H9 (cell line): ENCODE results near the gene CHIT1. TPM values are rescaled to one million over a fixed set of nuclear protein-coding genes. Genes with fewer than 3 reads are reported as not detected.

Experiments used
- DNase-seq: peaks from one replicate; pipeline ENCODE4 v3.0.0-alpha.2; 2017
- H2AFZ ChIP-seq: one replicate; pipeline ENCODE4 v1.6.1; 2013; ENCODE audit warnings: mild to moderate bottlenecking, low read length, control low read depth, moderate library complexity
- H2AK5ac ChIP-seq: 2 replicates; pipeline ENCODE4 v1.6.1; 2013; ENCODE audit warnings: low read length, control low read depth, mixed read lengths; ENCODE audit not compliant: insufficient read length
- H2BK120ac ChIP-seq: one replicate; pipeline ENCODE4 v1.6.1; 2013; ENCODE audit warnings: low read depth, mild to moderate bottlenecking, low read length, control low read depth, inconsistent platforms; ENCODE audit not compliant: poor library complexity, severe bottlenecking
- H2BK12ac ChIP-seq: 2 replicates; pipeline ENCODE4 v1.6.1; 2013; ENCODE audit warnings: low read length, control low read depth, mixed read lengths, low read depth; ENCODE audit not compliant: insufficient read length
- H2BK15ac ChIP-seq: 2 replicates; pipeline ENCODE4 v1.6.1; 2013; ENCODE audit warnings: low read depth, low read length, control low read depth
- H2BK20ac ChIP-seq: one replicate; pipeline ENCODE4 v1.6.1; 2013; ENCODE audit warnings: low read depth, mild to moderate bottlenecking, low read length, control low read depth, inconsistent platforms; ENCODE audit not compliant: poor library complexity, severe bottlenecking
- H2BK5ac ChIP-seq: 2 replicates; pipeline ENCODE4 v1.6.1; 2013; ENCODE audit warnings: low read length, control low read depth, mixed read lengths; ENCODE audit not compliant: insufficient read length
- H3K14ac ChIP-seq: 2 replicates; pipeline ENCODE4 v1.6.1; 2013; ENCODE audit warnings: low read length, control low read depth; ENCODE audit not compliant: insufficient read depth
- H3K18ac ChIP-seq: 2 replicates; pipeline ENCODE4 v1.6.1; 2013; ENCODE audit warnings: low read depth, mild to moderate bottlenecking, mixed read lengths, low read length, control low read depth; ENCODE audit not compliant: insufficient read length
- H3K23ac ChIP-seq: 2 replicates; pipeline ENCODE4 v1.6.1; 2013; ENCODE audit warnings: low read length, control low read depth, mixed read lengths, low read depth; ENCODE audit not compliant: insufficient read length
- H3K23me2 ChIP-seq: 2 replicates; pipeline ENCODE4 v1.6.1; 2013; ENCODE audit warnings: low read depth, mild to moderate bottlenecking, mixed read lengths, low read length, control low read depth; ENCODE audit not compliant: insufficient read length, poor library complexity, severe bottlenecking
- H3K27ac ChIP-seq: 2 replicates; pipeline ENCODE4 v1.5.1; 2013; ENCODE audit warnings: low read length, control low read depth, mixed read lengths, low read depth; ENCODE audit not compliant: insufficient read length
- H3K27me3 ChIP-seq: 2 replicates; pipeline ENCODE4 v1.6.1; 2013; ENCODE audit warnings: low read length, control low read depth, inconsistent platforms; ENCODE audit not compliant: insufficient read depth
- H3K4ac ChIP-seq: 2 replicates; pipeline ENCODE4 v1.6.1; 2013; ENCODE audit warnings: low read depth, mild to moderate bottlenecking, control low read depth, inconsistent platforms, low read length, moderate library complexity
- H3K4me1 ChIP-seq: 2 replicates; pipeline ENCODE4 v1.6.1; 2013; ENCODE audit warnings: low read length, control low read depth, inconsistent platforms; ENCODE audit not compliant: insufficient read depth
- H3K4me2 ChIP-seq: 2 replicates; pipeline ENCODE4 v1.6.1; 2013; ENCODE audit warnings: low read length, control low read depth, mixed read lengths; ENCODE audit not compliant: insufficient read length, insufficient read depth
- H3K56ac ChIP-seq: 2 replicates; pipeline ENCODE4 v1.6.1; 2013; ENCODE audit warnings: low read depth, mild to moderate bottlenecking, mixed read lengths, low read length, control low read depth; ENCODE audit not compliant: insufficient read length
- H3K79me1 ChIP-seq: 2 replicates; pipeline ENCODE4 v1.6.1; 2013; ENCODE audit warnings: low read depth, mild to moderate bottlenecking, moderate library complexity, low read length, control low read depth, inconsistent platforms; ENCODE audit not compliant: insufficient read depth, poor library complexity, severe bottlenecking
- H3K79me2 ChIP-seq: 2 replicates; pipeline ENCODE4 v1.6.1; 2013; ENCODE audit warnings: low read length, control low read depth, inconsistent platforms; ENCODE audit not compliant: insufficient read depth
- H3K9ac ChIP-seq: 2 replicates; pipeline ENCODE4 v1.6.1; 2013; ENCODE audit warnings: low read length, control low read depth, mixed read lengths; ENCODE audit not compliant: insufficient read length; ENCODE audit errors: extremely low read depth
- H3K9me3 ChIP-seq: one replicate; pipeline ENCODE4 v1.6.1; 2013; ENCODE audit warnings: low read depth, low read length, inconsistent platforms; ENCODE audit not compliant: control insufficient read depth
- H3T11ph ChIP-seq: one replicate; pipeline ENCODE4 v1.6.1; 2013; ENCODE audit warnings: mild to moderate bottlenecking, low read length, control low read depth, inconsistent platforms
- H4K20me1 ChIP-seq: one replicate; pipeline ENCODE4 v1.6.1; 2013; ENCODE audit not compliant: control insufficient read depth, insufficient read length, insufficient read depth
- H4K5ac ChIP-seq: 2 replicates; pipeline ENCODE4 v1.6.1; 2013; ENCODE audit warnings: low read depth, mild to moderate bottlenecking, mixed read lengths, low read length, control low read depth; ENCODE audit not compliant: insufficient read length
- H4K8ac ChIP-seq: replicated peaks from 2 replicates; pipeline ENCODE4 v1.6.1; 2013; ENCODE audit warnings: low read length, control low read depth, mixed read lengths, low read depth; ENCODE audit not compliant: insufficient read length
- H4K91ac ChIP-seq: 2 replicates; pipeline ENCODE4 v1.6.1; 2013; ENCODE audit warnings: low read depth, mild to moderate bottlenecking, moderate library complexity, mixed read lengths, low read length, control low read depth; ENCODE audit not compliant: insufficient read length
- H3K27ac Mint-ChIP-seq, 3 experiments: 2 replicates in 2 of 3; 3 replicates in 1 of 3; pipeline ENCODE4 v1.8.0; 2020 to 2021; ENCODE audit warnings: mixed read lengths in 3 of 3, mild to moderate bottlenecking in 1 of 3, moderate library complexity in 1 of 3
- H3K27me3 Mint-ChIP-seq: 2 replicates; pipeline ENCODE4 v1.8.0; 2021; ENCODE audit warnings: low read depth, mild to moderate bottlenecking, moderate library complexity, mixed read lengths
- H3K36me3 Mint-ChIP-seq, 3 experiments: 2 replicates in 2 of 3; 3 replicates in 1 of 3; pipeline ENCODE4 v1.8.0; 2020 to 2021; ENCODE audit warnings: low read depth in 3 of 3, mixed read lengths in 3 of 3; ENCODE audit not compliant: insufficient read depth in 1 of 3
- H3K4me1 Mint-ChIP-seq, 2 experiments: 2 replicates each; pipeline ENCODE4 v1.8.0; 2020; ENCODE audit warnings: mixed read lengths in 2 of 2
- H3K4me3 Mint-ChIP-seq, 2 experiments: 2 replicates in 1 of 2; 3 replicates in 1 of 2; pipeline ENCODE4 v1.8.0; 2020 to 2021; ENCODE audit warnings: mild to moderate bottlenecking in 2 of 2, mixed read lengths in 2 of 2, moderate library complexity in 1 of 2
- H3K9me3 Mint-ChIP-seq, 2 experiments: 2 replicates in 1 of 2; 3 replicates in 1 of 2; pipeline ENCODE4 v1.8.0; 2020; ENCODE audit warnings: mild to moderate bottlenecking in 2 of 2, mixed read lengths in 2 of 2, moderate library complexity in 1 of 2
- WGBS: extraction: QIAGEN DNeasy Blood & Tissue Kit; methylation state at CpG from one replicate; pipeline ENCODE4 v1.1.7; 2013; ENCODE audit warnings: missing lambda C conversion rate, low lambda C conversion rate, mixed read lengths; ENCODE audit not compliant: insufficient read length; ENCODE audit errors: extremely low coverage; 5-methylcytosine and 5-hydroxymethylcytosine counted together
- total RNA-seq: library from RNA; stranded (reverse); gene quantifications from 2 replicates; pipeline ENCODE4 v1.2.1, GENCODE V29; 2021
- TF ChIP-seq, protein P1 (sequence below): fragments of 200-600 bp; sonication (generic); conservative IDR thresholded peaks from 3 replicates; pipeline ENCODE4 v1.8.0; 2021; ENCODE audit warnings: antibody characterized with exemption, mild to moderate bottlenecking

The CHIT1 gene
- total RNA-seq, 1 experiment from 2014 or later = not detected

DNA sequence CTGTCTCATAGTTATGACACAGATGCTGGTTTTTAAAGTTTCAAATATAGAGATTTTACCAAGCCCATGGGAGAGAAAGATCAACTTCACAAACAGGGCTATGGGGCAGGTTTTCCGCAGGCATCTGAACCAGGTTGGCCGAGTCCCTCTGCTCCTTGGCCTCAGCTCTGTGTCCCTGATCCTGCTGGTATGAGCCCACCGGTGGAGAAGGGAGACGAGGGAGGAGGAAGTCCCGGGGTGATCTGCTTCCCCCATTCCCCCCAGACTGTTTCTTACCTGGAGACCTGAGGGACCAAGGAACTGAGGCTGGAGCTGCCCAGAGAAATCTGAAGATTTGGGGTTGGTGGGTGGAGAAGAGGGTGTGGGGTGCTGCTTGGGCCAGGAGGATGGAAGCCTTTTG lies 46.9 kb upstream of the CHIT1 start:
- Mint-ChIP-seq H3K27me3 (peaks cover 84% of the 10 kb centered on the region), H3K4me3 (no peak overlapping the region), H3K4me1 (peaks cover 13 to 25% of the 10 kb centered on the region in 2 experiments), H3K36me3 (no peaks in the 10 kb centered on the region), H3K9me3 (no peaks in the 10 kb centered on the region; a peak in 1 of 5 replicates), H3K27ac (no peak overlapping the region)
- H3K79me1 ChIP-seq = no peaks in the 10 kb centered on the region
- DNase-seq = no peak
- H2BK15ac ChIP-seq = no peak overlapping the region
- no peak overlapping the region for H2BK120ac ChIP-seq
- no peak overlapping the region for H3K56ac ChIP-seq
- no peaks in the 10 kb centered on the region for H3K9me3 ChIP-seq
- no peak overlapping the region for H3K27ac ChIP-seq
- H2AFZ ChIP-seq = no peak overlapping the region
- H3K23ac ChIP-seq = no peak overlapping the region
- H2AK5ac ChIP-seq = no peak overlapping the region
- no peak overlapping the region for H4K91ac ChIP-seq
- H3K23me2 ChIP-seq = peaks cover 3% of the 10 kb centered on the region
- H2BK5ac ChIP-seq = no peak overlapping the region
- H3K4me2 ChIP-seq = no peak overlapping the region
- no peak overlapping the region for H3K14ac ChIP-seq
- H3K9ac ChIP-seq = no peak overlapping the region
- no CpG with 5 or more reads among the region's 5 CpGs for WGBS
- H3K4me1 ChIP-seq = no peaks in the 10 kb centered on the region
- H4K20me1 ChIP-seq = peaks cover 2% of the 10 kb centered on the region
- TF ChIP-seq, protein P1, sequence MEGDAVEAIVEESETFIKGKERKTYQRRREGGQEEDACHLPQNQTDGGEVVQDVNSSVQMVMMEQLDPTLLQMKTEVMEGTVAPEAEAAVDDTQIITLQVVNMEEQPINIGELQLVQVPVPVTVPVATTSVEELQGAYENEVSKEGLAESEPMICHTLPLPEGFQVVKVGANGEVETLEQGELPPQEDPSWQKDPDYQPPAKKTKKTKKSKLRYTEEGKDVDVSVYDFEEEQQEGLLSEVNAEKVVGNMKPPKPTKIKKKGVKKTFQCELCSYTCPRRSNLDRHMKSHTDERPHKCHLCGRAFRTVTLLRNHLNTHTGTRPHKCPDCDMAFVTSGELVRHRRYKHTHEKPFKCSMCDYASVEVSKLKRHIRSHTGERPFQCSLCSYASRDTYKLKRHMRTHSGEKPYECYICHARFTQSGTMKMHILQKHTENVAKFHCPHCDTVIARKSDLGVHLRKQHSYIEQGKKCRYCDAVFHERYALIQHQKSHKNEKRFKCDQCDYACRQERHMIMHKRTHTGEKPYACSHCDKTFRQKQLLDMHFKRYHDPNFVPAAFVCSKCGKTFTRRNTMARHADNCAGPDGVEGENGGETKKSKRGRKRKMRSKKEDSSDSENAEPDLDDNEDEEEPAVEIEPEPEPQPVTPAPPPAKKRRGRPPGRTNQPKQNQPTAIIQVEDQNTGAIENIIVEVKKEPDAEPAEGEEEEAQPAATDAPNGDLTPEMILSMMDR = no peak
- no peaks in the 10 kb centered on the region for H3K79me2 ChIP-seq
- no peak overlapping the region for H3K4ac ChIP-seq
- H2BK12ac ChIP-seq = no peak overlapping the region
- H4K5ac ChIP-seq = no peak overlapping the region
- no peak overlapping the region for H2BK20ac ChIP-seq
- no peak overlapping the region for H4K8ac ChIP-seq
- peaks cover 5% of the 10 kb centered on the region; the same call in 1 of the 2 replicates for H3K27me3 ChIP-seq
- H3K18ac ChIP-seq = no peak overlapping the region
- no peak overlapping the region for H3T11ph ChIP-seq
